Endothelial cell of umbilical vein (primary cell): ENCODE results near the gene LPP. TPM values are rescaled to one million over a fixed set of nuclear protein-coding genes. Genes with fewer than 3 reads are reported as not detected.

Source experiments
- BruUV-seq: library from RNA; stranded (reverse); fragments of 400-500 nt; replicated peaks from 2 replicates; lab custom pipeline; 2021; lab: Mats Ljungman, UMichigan
- CTCF ChIA-PET: fragments of 300-600, 350-600 bp; sonication (Branson Sonifier 250); formaldehyde crosslinking; loops from one replicate; lab custom pipeline; 2021; ENCODE audit warnings: antibody characterized with exemption, inconsistent platforms; lab: Charles Lee
- POLR2A ChIA-PET: fragments of 300-600, 350-600 bp; sonication (Branson Sonifier 250); formaldehyde crosslinking; loops from one replicate; lab custom pipeline; 2021; ENCODE audit warnings: antibody characterized with exemption, inconsistent platforms; lab: Charles Lee
- DNase-seq: peaks from one replicate; pipeline ENCODE4 v3.0.0-alpha.2; 2011; ENCODE audit warnings: low read depth, low spot score
- FAIRE-seq: peaks from 2 replicates; lab custom pipeline; 2011; peaks lifted over from hg19 to GRCh38; lab: Jason Lieb, UNC
- H2AFZ ChIP-seq: 2 replicates; pipeline ENCODE4 v1.6.0; 2012; ENCODE audit warnings: low read depth, low read length, control low read depth, inconsistent platforms
- H3K27ac ChIP-seq: 2 replicates; pipeline ENCODE4 v1.5.1; 2011; ENCODE audit warnings: low read depth, mild to moderate bottlenecking, control low read depth, low read length, moderate library complexity; ENCODE audit not compliant: insufficient read depth
- H3K27me3 ChIP-seq, 2 experiments: 2 replicates each; pipeline versions ENCODE4 v1.6.0 to v1.6.1; 2011; ENCODE audit warnings: low read length in 2 of 2, mixed read lengths in 1 of 2; ENCODE audit not compliant: control insufficient read depth in 2 of 2, insufficient read depth in 2 of 2
- H3K36me3 ChIP-seq, 2 experiments: 2 replicates in 1 of 2; 3 replicates in 1 of 2; pipeline ENCODE4 v1.5.1; 2011; ENCODE audit warnings: low read length in 2 of 2, mild to moderate bottlenecking in 1 of 2, moderate library complexity in 1 of 2; ENCODE audit not compliant: control insufficient read depth in 2 of 2, insufficient read depth in 2 of 2; ENCODE audit errors: extremely low read depth in 1 of 2
- H3K4me1 ChIP-seq: 3 replicates; pipeline ENCODE4 v1.5.1; 2011; ENCODE audit warnings: mild to moderate bottlenecking, low read length; ENCODE audit not compliant: control insufficient read depth, insufficient read depth; ENCODE audit errors: extremely low read depth
- H3K4me2 ChIP-seq: 2 replicates; pipeline ENCODE4 v1.6.1; 2011; ENCODE audit warnings: low read length, control low read depth, mixed read lengths; ENCODE audit not compliant: insufficient read depth
- H3K4me3 ChIP-seq, 3 experiments: fragments of 200-600 bp in 1 of 3; sonication (generic), shearing (Covaris generic) in 1 of 3; replicated peaks in 1 of 3; 2 replicates each; pipeline ENCODE4 v1.5.1; 2011 to 2016; ENCODE audit warnings: control low read depth in 3 of 3, low read length in 3 of 3, mild to moderate bottlenecking in 2 of 3, inconsistent platforms in 1 of 3, low read depth in 1 of 3, moderate library complexity in 1 of 3; ENCODE audit not compliant: insufficient read depth in 1 of 3
- H3K79me2 ChIP-seq: 2 replicates; pipeline ENCODE4 v1.6.0; 2012; ENCODE audit warnings: low read length, inconsistent platforms; ENCODE audit not compliant: control insufficient read depth, insufficient read depth
- H3K9ac ChIP-seq: replicated peaks from 2 replicates; pipeline ENCODE3; 2011; ENCODE audit warnings: low read length, control low read depth; ENCODE audit not compliant: insufficient read depth; ENCODE audit errors: extremely low read depth
- H3K9me1 ChIP-seq: replicated peaks from 3 replicates; pipeline ENCODE4 v1.6.0; 2011; ENCODE audit warnings: mild to moderate bottlenecking, low read length; ENCODE audit not compliant: control insufficient read depth, insufficient read depth; ENCODE audit errors: extremely low read depth
- H3K9me3 ChIP-seq: replicated peaks from 2 replicates; pipeline ENCODE4 v1.5.1; 2012; ENCODE audit warnings: low read length, inconsistent platforms; ENCODE audit not compliant: control insufficient read depth, insufficient read depth
- H4K20me1 ChIP-seq: replicated peaks from 2 replicates; pipeline ENCODE3; 2011; ENCODE audit warnings: mild to moderate bottlenecking, low read length; ENCODE audit not compliant: control insufficient read depth, insufficient read depth; ENCODE audit errors: extremely low read depth
- EZH2 ChIP-seq: IDR thresholded peaks from 2 replicates; pipeline ENCODE4 v1.6.1; 2012; ENCODE audit warnings: borderline replicate concordance, low read depth, mild to moderate bottlenecking, moderate library complexity, low read length, inconsistent platforms; ENCODE audit not compliant: severe bottlenecking
- FOS ChIP-seq: IDR thresholded peaks from 2 replicates; pipeline ENCODE4 v1.6.1; 2011; ENCODE audit warnings: mild to moderate bottlenecking, low read length, moderate library complexity, borderline replicate concordance; ENCODE audit not compliant: insufficient read depth
- GATA2 ChIP-seq: IDR thresholded peaks from 2 replicates; pipeline ENCODE4 v1.7.0; 2011; ENCODE audit warnings: low read depth, mild to moderate bottlenecking, moderate library complexity, mixed read lengths, low read length; ENCODE audit not compliant: insufficient read length, insufficient read depth
- JUN ChIP-seq: IDR thresholded peaks from 2 replicates; pipeline ENCODE4 v1.6.1; 2011; ENCODE audit warnings: borderline replicate concordance, low read depth; ENCODE audit not compliant: insufficient read length, insufficient read depth
- MYC ChIP-seq: IDR thresholded peaks from one replicate; pipeline ENCODE4 v1.6.1; 2011; ENCODE audit warnings: mild to moderate bottlenecking, low read depth, low read length
- POLR2A ChIP-seq: IDR thresholded peaks from 2 replicates; pipeline ENCODE4 v1.6.1; 2012; ENCODE audit warnings: low read depth, mild to moderate bottlenecking, control low read depth, low read length
- POLR2AphosphoS5 ChIP-seq: IDR thresholded peaks from 2 replicates; pipeline ENCODE4 v1.6.1; 2012; ENCODE audit warnings: low read depth, mild to moderate bottlenecking, control low read depth, low read length, moderate library complexity; ENCODE audit not compliant: insufficient read depth
- dilution Hi-C: fragments of 300-500 bp; cut with MboI; formaldehyde crosslinking; loops from one replicate; pipeline ENCODE4 v1.15.0; 2019; ENCODE audit warnings: low sequenced_read_pairs; ENCODE audit not compliant: extremely low pct_ligation_motif_present
- intact Hi-C: fragments of 100-400 bp; cut with micrococcal nuclease; formaldehyde crosslinking; loops from one replicate; pipeline ENCODE4 v1.10.0; 2022
- polyA plus RNA-seq, 4 experiments: library from polyadenylated mRNA; depleted of rRNA in 3 of 4; stranded (reverse) in 3 of 4; unstranded in 1 of 4; fragments of >200 nt; gene quantifications; 2 replicates each; pipeline versions ENCODE4 v1.2.1 to v1.2.3, GENCODE V29; 2011 to 2012; ENCODE audit warnings: missing spikeins in 1 of 4
- total RNA-seq: library from RNA; stranded (reverse); gene quantifications from 2 replicates; pipeline ENCODE4 v1.2.3, GENCODE V29; 2021
- TF ChIP-seq, protein P1 (sequence below), 2 donors: IDR thresholded peaks; 1 replicate in 1 of 2; 2 replicates in 1 of 2; pipeline ENCODE4 v1.5.1; 2011; ENCODE audit warnings: low read length in 2 of 2, mild to moderate bottlenecking in 2 of 2, moderate library complexity in 2 of 2, control low read depth in 1 of 2, inconsistent platforms in 1 of 2, low read depth in 1 of 2; ENCODE audit not compliant: insufficient read depth in 1 of 2; ENCODE audit errors: extremely low read depth in 1 of 2
- TF ChIP-seq, protein P2 (sequence below): IDR thresholded peaks from 2 replicates; pipeline ENCODE4 v1.6.1; 2011; ENCODE audit not compliant: insufficient read depth, insufficient read length

LPP gene
- total and polyA plus RNA-seq, 2 donors (not counting 3 experiments of a cell fraction or from before 2014, with no cell fraction given), result 16.9 to 153 TPM

GRCh38 chr3:188299068-188299467 lies 145.1 kb downstream of the LPP start:
- no peak overlapping the region for H2AFZ ChIP-seq
- no TSS peak for BruUV-seq
- intact Hi-C loops (loop anchor here (10.0 kb wide), 1 partner anchor 144 kb away; the partner anchor contains the start of gene LPP), dilution Hi-C loops (no loop called here)
- H3K36me3 ChIP-seq, result no peaks in the 10 kb centered on the region
- H3K4me2 ChIP-seq, result no peak overlapping the region
- no peaks in the 10 kb centered on the region for H3K27me3 ChIP-seq
- TF ChIP-seq POLR2A, result no peak
- no peak for TF ChIP-seq JUN
- TF ChIP-seq, protein P1, sequence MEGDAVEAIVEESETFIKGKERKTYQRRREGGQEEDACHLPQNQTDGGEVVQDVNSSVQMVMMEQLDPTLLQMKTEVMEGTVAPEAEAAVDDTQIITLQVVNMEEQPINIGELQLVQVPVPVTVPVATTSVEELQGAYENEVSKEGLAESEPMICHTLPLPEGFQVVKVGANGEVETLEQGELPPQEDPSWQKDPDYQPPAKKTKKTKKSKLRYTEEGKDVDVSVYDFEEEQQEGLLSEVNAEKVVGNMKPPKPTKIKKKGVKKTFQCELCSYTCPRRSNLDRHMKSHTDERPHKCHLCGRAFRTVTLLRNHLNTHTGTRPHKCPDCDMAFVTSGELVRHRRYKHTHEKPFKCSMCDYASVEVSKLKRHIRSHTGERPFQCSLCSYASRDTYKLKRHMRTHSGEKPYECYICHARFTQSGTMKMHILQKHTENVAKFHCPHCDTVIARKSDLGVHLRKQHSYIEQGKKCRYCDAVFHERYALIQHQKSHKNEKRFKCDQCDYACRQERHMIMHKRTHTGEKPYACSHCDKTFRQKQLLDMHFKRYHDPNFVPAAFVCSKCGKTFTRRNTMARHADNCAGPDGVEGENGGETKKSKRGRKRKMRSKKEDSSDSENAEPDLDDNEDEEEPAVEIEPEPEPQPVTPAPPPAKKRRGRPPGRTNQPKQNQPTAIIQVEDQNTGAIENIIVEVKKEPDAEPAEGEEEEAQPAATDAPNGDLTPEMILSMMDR (IDR thresholded peaks at IDR 0.05; ENCODE audit: extremely low read depth in 1 of 2, insufficient read depth in 1 of 2, low read depth in 1 of 2, low read length in 2 of 2), result no peak
- TF ChIP-seq POLR2AphosphoS5, result no peak
- no peak for TF ChIP-seq FOS
- no peak for TF ChIP-seq EZH2
- TF ChIP-seq MYC, result no peak
- TF ChIP-seq, protein P2, sequence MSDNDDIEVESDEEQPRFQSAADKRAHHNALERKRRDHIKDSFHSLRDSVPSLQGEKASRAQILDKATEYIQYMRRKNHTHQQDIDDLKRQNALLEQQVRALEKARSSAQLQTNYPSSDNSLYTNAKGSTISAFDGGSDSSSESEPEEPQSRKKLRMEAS, result no peak
- TF ChIP-seq GATA2, result no peak
- no peak for FAIRE-seq
- DNase-seq, result no peak
- no peak overlapping the region for H3K4me3 ChIP-seq
- ChIA-PET CTCF (interaction anchor here (1.2 kb wide), 1 partner anchor 559 kb away, joined by 4 read pairs; no protein-coding TSS in a partner anchor), POLR2A (interaction anchor here (0.5 kb wide), 1 partner anchor 146 kb away, joined by 8 read pairs; no protein-coding TSS in a partner anchor)
- H3K79me2 ChIP-seq, result peaks cover 7% of the 10 kb centered on the region
- H4K20me1 ChIP-seq, result no peaks in the 10 kb centered on the region
- no peak overlapping the region for H3K9ac ChIP-seq
- no peak overlapping the region for H3K27ac ChIP-seq
- no peaks in the 10 kb centered on the region for H3K9me1 ChIP-seq
- H3K9me3 ChIP-seq, result no peaks in the 10 kb centered on the region
- H3K4me1 ChIP-seq, result peaks cover 48% of the 10 kb centered on the region
